Pancreas (tissue), 10 donors: ENCODE data around the gene UCK2. TPM values are rescaled to one million over a fixed set of nuclear protein-coding genes. Genes with fewer than 3 reads are reported as not detected.

Experiments
- ATAC-seq, 4 donors: fragments of 200-7000 bp; cut with Tn5 transposase; one replicate each; pipeline versions ENCODE4 v1.8.0 to v1.9.1; 2020; ENCODE audit warnings: mild to moderate bottlenecking in 4 of 4, moderate library complexity in 4 of 4
- DNase-seq, 6 donors: peaks; one replicate each; pipeline ENCODE4 v3.0.0-alpha.2; 2020
- FAIRE-seq: peaks from 2 replicates; lab custom pipeline; 2012; peaks lifted over from hg19 to GRCh38; lab: Jason Lieb, UNC
- H3K27ac ChIP-seq, 4 donors: fragments of 200-600 bp; sonication (generic); 1 replicate in 3 of 4; 2 replicates in 1 of 4; pipeline versions ENCODE4 v1.5.0 to v1.8.0; 2020
- H3K27me3 ChIP-seq, 4 donors: fragments of 200-600 bp; one replicate each; pipeline ENCODE4 v1.8.0; 2021
- H3K36me3 ChIP-seq, 3 donors: fragments of 200-600 bp; sonication (generic) in 1 of 3; one replicate each; pipeline versions ENCODE4 v1.5.0 to v1.8.0; 2020 to 2021
- H3K4me1 ChIP-seq, 3 donors: fragments of 200-600 bp; one replicate each; pipeline ENCODE4 v1.8.0; 2021
- H3K4me3 ChIP-seq, 4 donors: fragments of 200-600 bp; sonication (generic) in 2 of 4; one replicate each; pipeline versions ENCODE4 v1.5.0 to v1.8.0; 2020 to 2021
- H3K9me3 ChIP-seq, 4 donors: fragments of 200-600 bp; one replicate each; pipeline ENCODE4 v1.8.0; 2021
- WGBS, 2 donors: extraction: QIAGEN DNeasy Blood & Tissue Kit; methylation state at CpG; one replicate each; pipeline ENCODE4 v1.1.7; 2013; 5-methylcytosine and 5-hydroxymethylcytosine counted together
- intact Hi-C, 3 donors: fragments of 100-400 bp; cut with DNase I; formaldehyde crosslinking; loops; one replicate each; pipeline versions ENCODE4 v1.11.1 to v1.14.2; 2022
- polyA plus RNA-seq, 2 donors: library from polyadenylated mRNA; stranded (reverse); fragments of 200-250 nt; gene quantifications; one replicate each; pipeline ENCODE4 v1.2.3, GENCODE V29; 2013
- total RNA-seq, 6 donors: library from RNA; stranded (reverse); fragmentation: NEBNext Ultra II Directional in 4 of 6; extraction: Animal tissue kit (Norgen Biotek cat#: 25700) in 4 of 6; gene quantifications; one replicate each; pipeline versions ENCODE4 v1.2.1 to v1.2.4, GENCODE V29; 2021 to 2023
- TF ChIP-seq, protein P1 (sequence below), 4 donors: fragments of 200-600 bp; sonication (generic) in 3 of 4; IDR thresholded peaks; one replicate each; pipeline versions ENCODE4 v1.5.0 to v1.8.0; 2021; ENCODE audit warnings: antibody characterized with exemption in 4 of 4
- donor health status: healthy with polysubstance abuse.
- donor health status: DM: no; HTN: no; CAD: no; lungs with moderate emphysema.
- donor health status: DM: no; HTN: no; CAD: no.
- donor health status: control.
- donor health status: control.
- donor health status: Bipolar disorder and iron deficiency.
- donor health status: DM: yes; HTN: yes; CAD: no.
- donor health status: DM: no; HTN: no; CAD: no.
- donor health status: DM: no; HTN: no; CAD: no.
- donor health status: DM: yes; HTN: yes; CAD: no.

UCK2 gene
- total and polyA plus RNA-seq, 8 donors = 10.6 to 25.5 (median 15.5) TPM

DNA sequence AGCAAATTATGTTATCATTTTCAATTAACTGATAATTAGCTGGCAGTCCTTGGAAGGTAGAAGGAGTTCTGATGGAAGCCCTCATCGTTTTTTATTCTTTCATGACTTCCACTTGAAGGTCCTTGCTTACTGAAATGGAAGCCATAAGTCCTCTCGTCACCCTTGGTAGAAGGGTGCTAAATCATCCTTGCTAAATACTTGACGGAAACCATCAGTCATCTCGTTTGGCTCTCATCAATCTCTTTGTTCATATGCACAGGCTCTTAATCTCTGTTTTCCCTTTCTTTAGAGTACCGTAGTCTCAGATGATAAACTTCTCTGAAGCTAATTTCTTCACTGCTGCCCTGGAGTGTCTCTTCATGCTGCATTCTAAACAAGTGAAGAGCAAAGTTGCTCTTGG is 34.5 kb downstream of the UCK2 start:
- Histone ChIP-seq H3K4me1 (peaks cover 29 to 42% (median 40%) of the 10 kb centered on the region in 3 donors), H3K36me3 (no peaks in the 10 kb centered on the region), H3K27me3 (no peaks in the 10 kb centered on the region), H3K4me3 (no peak overlapping the region), H3K9me3 (no peaks in the 10 kb centered on the region), H3K27ac (no peak overlapping the region)
- TF ChIP-seq, protein P1, sequence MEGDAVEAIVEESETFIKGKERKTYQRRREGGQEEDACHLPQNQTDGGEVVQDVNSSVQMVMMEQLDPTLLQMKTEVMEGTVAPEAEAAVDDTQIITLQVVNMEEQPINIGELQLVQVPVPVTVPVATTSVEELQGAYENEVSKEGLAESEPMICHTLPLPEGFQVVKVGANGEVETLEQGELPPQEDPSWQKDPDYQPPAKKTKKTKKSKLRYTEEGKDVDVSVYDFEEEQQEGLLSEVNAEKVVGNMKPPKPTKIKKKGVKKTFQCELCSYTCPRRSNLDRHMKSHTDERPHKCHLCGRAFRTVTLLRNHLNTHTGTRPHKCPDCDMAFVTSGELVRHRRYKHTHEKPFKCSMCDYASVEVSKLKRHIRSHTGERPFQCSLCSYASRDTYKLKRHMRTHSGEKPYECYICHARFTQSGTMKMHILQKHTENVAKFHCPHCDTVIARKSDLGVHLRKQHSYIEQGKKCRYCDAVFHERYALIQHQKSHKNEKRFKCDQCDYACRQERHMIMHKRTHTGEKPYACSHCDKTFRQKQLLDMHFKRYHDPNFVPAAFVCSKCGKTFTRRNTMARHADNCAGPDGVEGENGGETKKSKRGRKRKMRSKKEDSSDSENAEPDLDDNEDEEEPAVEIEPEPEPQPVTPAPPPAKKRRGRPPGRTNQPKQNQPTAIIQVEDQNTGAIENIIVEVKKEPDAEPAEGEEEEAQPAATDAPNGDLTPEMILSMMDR (IDR thresholded peaks at IDR 0.05) = no peak
- ATAC-seq (no peak), DNase-seq (no peak), FAIRE-seq (no peak)
- intact Hi-C loops = no loop called here
- 61 to 67% methylated on average over 5 of the region's 5 CpGs for whole genome bisulfite sequencing, 2 donors

DNA sequence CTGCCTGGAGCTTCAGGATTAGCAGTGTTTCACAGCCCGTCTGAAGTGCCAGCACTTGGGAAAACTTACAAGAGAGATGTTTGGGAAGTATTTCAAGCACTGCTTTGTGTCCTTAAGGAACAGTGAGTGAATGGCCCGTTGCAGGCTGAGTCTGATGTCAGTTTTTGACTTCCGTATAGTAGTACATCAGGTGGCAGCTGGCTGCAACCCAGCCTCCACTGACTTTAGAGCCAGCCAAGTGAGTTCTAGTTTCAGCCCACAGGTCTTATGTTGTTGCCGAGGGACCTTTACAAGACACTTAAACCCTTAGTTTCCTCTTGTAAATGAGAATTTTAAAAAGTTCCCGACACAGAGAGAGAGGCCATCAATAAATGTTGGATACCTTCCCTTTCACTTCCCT is 35.0 kb downstream of the UCK2 start:
- H3K27ac ChIP-seq = no peak overlapping the region

DNA sequence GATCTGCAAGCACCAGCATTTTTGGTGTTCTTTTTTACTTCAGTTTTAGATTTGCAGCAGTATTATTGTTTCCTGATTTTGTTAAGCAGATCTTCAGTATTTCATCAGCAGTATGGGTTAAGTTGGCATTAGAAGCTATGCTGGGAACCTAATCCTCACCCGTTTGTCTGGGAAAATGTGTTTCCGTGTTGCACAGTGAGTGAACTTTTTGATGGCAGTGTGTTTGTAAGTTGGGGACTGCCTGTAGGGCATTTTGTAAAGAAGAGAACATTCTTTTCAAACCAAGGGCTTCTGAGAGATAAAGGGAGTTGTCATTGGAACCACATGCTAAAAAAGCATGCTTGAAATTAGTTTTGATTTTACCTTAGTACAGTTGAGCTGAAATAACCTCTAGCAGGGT is 35.9 kb downstream of the UCK2 start:
- Histone ChIP-seq H3K27me3 (no peaks in the 10 kb centered on the region), H3K9me3 (no peaks in the 10 kb centered on the region), H3K4me1 (peaks cover 15 to 28% (median 26%) of the 10 kb centered on the region in 3 donors), H3K36me3 (no peaks in the 10 kb centered on the region), H3K27ac (no peak overlapping the region), H3K4me3 (no peak overlapping the region)
- intact Hi-C loops = no loop called here
- no peak for ATAC-seq
- WGBS, 2 donors = 50 to 53% methylated on average over 2 of the region's 2 CpGs
- no peak for FAIRE-seq
- TF ChIP-seq, protein P1 (IDR thresholded peaks at IDR 0.05) = no peak
- DNase-seq = no peak

More for the DNA sequence above, 35.0 kb downstream of the UCK2 start:
- TF ChIP-seq, protein P1 (IDR thresholded peaks at IDR 0.05) = no peak
- Histone ChIP-seq H3K9me3 (no peaks in the 10 kb centered on the region), H3K4me3 (no peak overlapping the region), H3K36me3 (no peaks in the 10 kb centered on the region), H3K4me1 (peaks cover 24 to 37% (median 35%) of the 10 kb centered on the region in 3 donors), H3K27me3 (no peaks in the 10 kb centered on the region)
- intact Hi-C loops = no loop called here
- 17 to 22% methylated on average over 5 of the region's 5 CpGs for WGBS, 2 donors
- peak in 3 of 6 donors; percentile 42 to 65 (median 43) for DNase-seq
- peak; percentile 57 to 73 (median 64) for ATAC-seq
- no peak for FAIRE-seq

DNA sequence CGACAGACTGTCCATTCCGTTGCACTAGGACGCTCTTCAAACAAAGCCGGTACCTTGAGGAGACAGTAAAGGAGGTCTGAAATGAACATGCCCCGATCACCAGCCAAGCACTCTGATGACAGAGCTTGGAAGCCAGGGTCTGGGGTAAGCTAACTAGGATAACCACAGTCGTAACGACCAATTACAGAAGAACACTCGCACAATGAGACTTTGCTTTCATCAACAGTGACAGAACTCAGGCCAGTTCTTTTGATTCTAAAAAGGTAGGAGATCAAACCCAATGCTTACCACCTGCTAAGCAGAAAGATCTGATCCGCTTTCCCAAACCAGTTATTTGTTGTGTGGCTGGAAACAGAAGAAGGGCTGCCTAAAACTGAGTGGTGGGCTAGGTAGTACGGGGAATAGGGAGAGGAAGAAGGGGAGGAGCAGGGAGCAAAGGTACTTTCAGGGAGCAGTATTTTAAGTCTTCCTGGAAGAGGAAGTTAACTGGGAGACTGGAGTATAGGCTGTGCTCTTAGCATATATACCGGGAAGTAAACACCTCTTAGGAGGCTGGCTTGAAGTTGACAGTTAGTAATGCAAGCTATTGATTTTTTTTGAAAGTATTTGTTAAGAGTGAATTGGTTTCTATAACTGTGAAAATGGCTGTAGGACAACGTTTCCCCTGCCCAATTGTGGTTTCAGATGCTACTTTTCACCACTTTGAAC is 38.4 kb downstream of the UCK2 start:
- TF ChIP-seq, protein P1 (IDR thresholded peaks at IDR 0.05) = no peak
- Histone ChIP-seq H3K36me3 (no peaks in the 10 kb centered on the region), H3K27me3 (no peaks in the 10 kb centered on the region), H3K4me1 (peaks cover 4 to 23% (median 17%) of the 10 kb centered on the region in 3 donors), H3K9me3 (no peaks in the 10 kb centered on the region), H3K4me3 (no peak overlapping the region), H3K27ac (no peak overlapping the region)
- WGBS, 2 donors = 79 to 84% methylated on average over 12 of the region's 12 CpGs
- intact Hi-C loops = no loop called here
- peak in 3 of 4 donors; percentile 22 to 55 (median 38) for ATAC-seq
- no peak for DNase-seq
- no peak for FAIRE-seq

DNA sequence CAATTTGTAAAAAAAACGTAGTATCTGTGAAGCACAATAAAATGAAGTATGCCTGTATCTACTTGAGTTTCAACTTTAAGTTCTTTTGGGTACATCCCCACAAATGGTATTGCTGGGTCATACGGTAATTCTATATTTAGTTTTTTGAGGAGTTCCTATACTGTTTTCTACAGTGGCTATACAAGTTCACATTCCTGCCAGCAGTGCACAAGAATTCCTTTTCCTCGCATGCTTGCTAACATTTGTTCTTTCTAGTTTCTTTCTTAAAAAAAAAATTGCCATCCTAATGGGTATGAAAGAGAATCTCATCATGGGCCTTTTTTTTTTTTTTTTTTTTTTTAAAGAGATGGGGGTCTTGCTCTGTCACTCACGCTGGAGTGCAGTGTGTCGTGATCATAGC is 41.9 kb downstream of the UCK2 start:
- FAIRE-seq (no peak), ATAC-seq (no peak), DNase-seq (no peak)
- Histone ChIP-seq H3K36me3 (no peaks in the 10 kb centered on the region), H3K27me3 (no peaks in the 10 kb centered on the region), H3K9me3 (no peaks in the 10 kb centered on the region), H3K27ac (no peak overlapping the region), H3K4me1 (peaks cover 0 to 8% (median 7%) of the 10 kb centered on the region in 3 donors), H3K4me3 (no peak overlapping the region)
- 93 to 95% methylated on average over 5 of the region's 5 CpGs for WGBS, 2 donors
- TF ChIP-seq, protein P1 (IDR thresholded peaks at IDR 0.05) = no peak
- intact Hi-C loops = no loop called here
